HepG2 (cell line): ENCODE data around the gene ZNF490. TPM values are rescaled to one million over a fixed set of nuclear protein-coding genes. Genes with fewer than 3 reads are reported as not detected.

Source experiments
- ATAC-seq: fragments of 200-7000 bp; cut with Tn5 transposase; 3 replicates; pipeline ENCODE4 v1.9.1; 2020; ENCODE audit warnings: mild to moderate bottlenecking, moderate library complexity
- BruUV-seq: library from RNA; stranded (reverse); fragments of 400-500 nt; replicated peaks from 2 replicates; lab custom pipeline; 2021; lab: Mats Ljungman, UMichigan
- CTCF ChIA-PET: fragments of 300-600 bp; formaldehyde crosslinking; extraction: SDS; loops from one replicate; lab custom pipeline; 2021; ENCODE audit warnings: low total read pairs, inconsistent platforms, low intra/inter-chr PET ratio; lab: Yijun Ruan, JAX
- POLR2A ChIA-PET: fragments of 350-600 bp; sonication (Branson Sonifier 250); formaldehyde crosslinking; loops from one replicate; lab custom pipeline; 2020; ENCODE audit warnings: antibody characterized with exemption, inconsistent platforms; lab: Yijun Ruan, JAX
- DNase-seq: peaks from one replicate; pipeline ENCODE4 v3.0.0-alpha.2; 2015; ENCODE audit warnings: low spot score
- FAIRE-seq: peaks from 3 replicates; lab custom pipeline; 2011; peaks lifted over from hg19 to GRCh38; lab: Jason Lieb, UNC
- H2AFZ ChIP-seq: one replicate; pipeline ENCODE4 v1.6.1; 2011; ENCODE audit warnings: low read length, inconsistent platforms
- H3K27ac ChIP-seq: fragments of 300-600 bp; 3 replicates; pipeline ENCODE4 v1.8.0; 2011; ENCODE audit warnings: mixed run types, mild to moderate bottlenecking, mixed read lengths, low read length, inconsistent platforms; ENCODE audit not compliant: insufficient read depth; ENCODE audit errors: extremely low read length
- H3K27me3 ChIP-seq, 2 experiments: fragments of 200-600 bp in 1 of 2; 2 replicates in 1 of 2; 3 replicates in 1 of 2; pipeline versions ENCODE4 v1.6.0 to v1.8.0; 2011; ENCODE audit warnings: low read length in 2 of 2, mild to moderate bottlenecking in 2 of 2, moderate library complexity in 2 of 2, inconsistent platforms in 1 of 2; ENCODE audit not compliant: insufficient read depth in 2 of 2, control insufficient read depth in 1 of 2
- H3K36me3 ChIP-seq, 2 experiments: fragments of 200-600 bp in 1 of 2; replicated peaks in 1 of 2; 2 replicates in 1 of 2; 3 replicates in 1 of 2; pipeline versions ENCODE4 v1.5.1 to v1.8.0; 2011; ENCODE audit warnings: low read length in 2 of 2, inconsistent platforms in 1 of 2; ENCODE audit not compliant: insufficient read depth in 2 of 2, control insufficient read depth in 1 of 2
- H3K4me1 ChIP-seq: 2 replicates; pipeline ENCODE4 v1.5.1; 2012; ENCODE audit warnings: low read length, inconsistent platforms; ENCODE audit not compliant: insufficient read depth
- H3K4me2 ChIP-seq: 2 replicates; pipeline ENCODE4 v1.6.0; 2011; ENCODE audit warnings: low read depth, low read length, inconsistent platforms
- H3K4me3 ChIP-seq, 3 experiments: fragments of 200-600 bp in 1 of 3; sonication (generic), shearing (Covaris generic) in 1 of 3; replicated peaks in 1 of 3; 2 replicates each; pipeline ENCODE4 v1.5.1; 2011 to 2016; ENCODE audit warnings: low read length in 3 of 3, inconsistent platforms in 2 of 3, low read depth in 2 of 3, mild to moderate bottlenecking in 2 of 3, control low read depth in 1 of 3, mixed read lengths in 1 of 3; ENCODE audit not compliant: insufficient read depth in 1 of 3
- H3K79me2 ChIP-seq: one replicate; pipeline ENCODE4 v1.6.1; 2011; ENCODE audit warnings: low read length, inconsistent platforms; ENCODE audit not compliant: insufficient read depth
- H3K9ac ChIP-seq: 2 replicates; pipeline ENCODE4 v1.6.0; 2011; ENCODE audit warnings: mild to moderate bottlenecking, low read depth, low read length, inconsistent platforms; ENCODE audit not compliant: insufficient read depth
- H3K9me3 ChIP-seq: 2 replicates; pipeline ENCODE4 v1.5.1; 2012; ENCODE audit warnings: mild to moderate bottlenecking, low read length
- H4K20me1 ChIP-seq: 2 replicates; pipeline ENCODE4 v1.6.0; 2011; ENCODE audit warnings: inconsistent platforms, mild to moderate bottlenecking, low read length, moderate library complexity; ENCODE audit not compliant: insufficient read depth
- ARID2 ChIP-seq: sonication (generic); formaldehyde crosslinking; IDR thresholded peaks from 2 replicates; pipeline ENCODE4 v1.8.1; 2022; ENCODE audit warnings: mild to moderate bottlenecking, missing genetic modification reagents, borderline replicate concordance
- DNMT1 ChIP-seq: sonication (generic); formaldehyde crosslinking; IDR thresholded peaks from 2 replicates; pipeline ENCODE4 v1.5.1; 2020; ENCODE audit warnings: mild to moderate bottlenecking, missing genetic modification reagents
- EED ChIP-seq: sonication (generic); formaldehyde crosslinking; IDR thresholded peaks from 2 replicates; pipeline ENCODE4 v1.5.0; 2020; ENCODE audit warnings: mild to moderate bottlenecking, missing genetic modification reagents
- KLF11 ChIP-seq: IDR thresholded peaks from 2 replicates; pipeline ENCODE4 v1.6.1; 2016; ENCODE audit warnings: missing compliant biosample characterization
- MED1 ChIP-seq: sonication (generic); formaldehyde crosslinking; IDR thresholded peaks from 2 replicates; pipeline ENCODE4 v1.4.0; 2020; ENCODE audit warnings: missing genetic modification reagents
- MYNN ChIP-seq: sonication (generic); formaldehyde crosslinking; IDR thresholded peaks from 2 replicates; pipeline ENCODE4 v1.4.0; 2020; ENCODE audit warnings: mild to moderate bottlenecking, low read depth, missing genetic modification reagents
- RCOR2 ChIP-seq: IDR thresholded peaks from 2 replicates; pipeline ENCODE4 v1.6.1; 2016; ENCODE audit warnings: missing biosample characterization, missing genetic modification reagents
- REXO4 ChIP-seq: sonication (generic); formaldehyde crosslinking; IDR thresholded peaks from 2 replicates; pipeline ENCODE4 v1.8.0; 2022; ENCODE audit warnings: missing genetic modification reagents, mild to moderate bottlenecking, borderline replicate concordance
- SRY ChIP-seq: sonication (generic); formaldehyde crosslinking; IDR thresholded peaks from 2 replicates; pipeline ENCODE4 v1.8.0; 2022; ENCODE audit warnings: mild to moderate bottlenecking, missing genetic modification reagents
- SUZ12 ChIP-seq: fragments of 150-350 bp; IDR thresholded peaks from 2 replicates; pipeline ENCODE4 v1.6.1; 2014; ENCODE audit warnings: low read depth, low read length
- XBP1 ChIP-seq: sonication (generic); formaldehyde crosslinking; IDR thresholded peaks from 2 replicates; pipeline ENCODE4 v1.5.0; 2020; ENCODE audit warnings: missing genetic modification reagents
- YY1 ChIP-seq: IDR thresholded peaks from 2 replicates; pipeline ENCODE4 v1.6.1; 2011; ENCODE audit warnings: low read length, low read depth, moderate library complexity, mild to moderate bottlenecking; ENCODE audit not compliant: insufficient read depth, insufficient replicate concordance
- ZFAT ChIP-seq: sonication (generic); formaldehyde crosslinking; conservative IDR thresholded peaks from 2 replicates; pipeline ENCODE4 v1.8.1; 2023; ENCODE audit warnings: missing genetic modification reagents, inconsistent platforms
- ZFP36L1 ChIP-seq: sonication (generic); formaldehyde crosslinking; IDR thresholded peaks from 2 replicates; pipeline ENCODE4 v1.8.0; 2022; ENCODE audit warnings: mild to moderate bottlenecking, missing genetic modification reagents, moderate library complexity
- ZNF10 ChIP-seq: sonication (generic); formaldehyde crosslinking; IDR thresholded peaks from 2 replicates; pipeline ENCODE4 v1.4.0; 2020; ENCODE audit warnings: mild to moderate bottlenecking, low read depth, missing genetic modification reagents, borderline replicate concordance
- ZNF3 ChIP-seq: IDR thresholded peaks from 2 replicates; pipeline ENCODE4 v1.7.0; 2017; ENCODE audit warnings: inconsistent platforms
- ZNF383 ChIP-seq: sonication (generic); formaldehyde crosslinking; IDR thresholded peaks from 2 replicates; pipeline ENCODE4 v1.4.0; 2020; ENCODE audit warnings: missing genetic modification reagents, mild to moderate bottlenecking, borderline replicate concordance
- WGBS: methylation state at CpG from one replicate; pipeline ENCODE4 v1.1.6; 2017; ENCODE audit warnings: low lambda C conversion rate; 5-methylcytosine and 5-hydroxymethylcytosine counted together
- in situ Hi-C: cut with HindIII; loops from 2 replicates; pipeline ENCODE4 v1.10.0; 2017; ENCODE audit warnings: low pct_unique_long_range_greater_than_20kb; ENCODE audit not compliant: extremely low pct_ligation_motif_present
- intact Hi-C: fragments of 100-400 bp; cut with micrococcal nuclease; formaldehyde crosslinking; loops from one replicate; pipeline ENCODE4 v1.10.0; 2022; ENCODE audit not compliant: unreplicated experiment
- polyA plus RNA-seq, 8 experiments: library from polyadenylated mRNA; depleted of rRNA in 3 of 8; stranded (reverse) in 7 of 8; unstranded in 1 of 8; fragments of >200 nt; fragmentation: Illumina TruSeq in 4 of 8; extraction: Trizol in 4 of 8; gene quantifications; 2 replicates each; pipeline versions ENCODE4 v1.2.1 to v1.2.3, GENCODE V29; 2011 to 2016; ENCODE audit warnings: low read depth in 4 of 8, missing spikeins in 1 of 8, mixed read lengths in 1 of 8; ENCODE audit not compliant: insufficient read depth in 1 of 8
- total RNA-seq, 5 experiments: library from RNA; depleted of rRNA; stranded (reverse); fragments of >200 nt; fragmentation: Illumina TruSeq; extraction: Trizol; gene quantifications; 2 replicates each; pipeline ENCODE4 v1.2.3, GENCODE V29; 2016; ENCODE audit warnings: low read depth in 1 of 5
- TF ChIP-seq, protein P1 (sequence below): sonication (generic); formaldehyde crosslinking; IDR thresholded peaks from 2 replicates; pipeline ENCODE4 v1.9.0; 2021; ENCODE audit warnings: missing genetic modification reagents, borderline replicate concordance

The ZNF490 gene
- total and polyA plus RNA-seq, 2 of the 13 experiments (the other 11 are each of a cell fraction or from before 2014, with no cell fraction given): 1.3 to 2.9 TPM

DNA sequence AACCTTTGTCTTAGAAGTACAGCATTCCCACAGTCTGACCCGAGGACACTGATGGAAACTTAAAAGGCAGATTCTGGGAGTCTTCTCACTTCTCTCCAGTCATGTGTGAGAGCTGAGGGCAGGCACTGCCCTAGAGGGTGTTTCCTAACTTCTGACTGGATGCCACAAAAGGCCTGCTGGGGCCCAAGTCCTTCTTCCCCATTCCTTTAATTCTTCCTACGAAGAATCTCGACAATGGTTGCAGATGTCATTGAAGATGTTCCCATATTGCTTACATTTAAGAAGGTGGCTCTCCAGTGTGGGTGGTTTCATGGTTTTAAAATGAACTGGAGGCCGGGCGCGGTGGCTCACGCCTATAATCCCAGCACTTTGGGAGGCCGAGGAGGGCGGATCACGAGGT lies 32.0 kb downstream of the ZNF490 start:
- Histone ChIP-seq H3K36me3 (peaks cover 4 to 29% of the 10 kb centered on the region in 2 experiments; a peak in 4 of 5 replicates), H4K20me1 (no peaks in the 10 kb centered on the region), H3K4me1 (peaks cover 31% of the 10 kb centered on the region), H3K27me3 (no peaks in the 10 kb centered on the region), H3K9me3 (no peaks in the 10 kb centered on the region), H2AFZ (no peak overlapping the region), H3K9ac (no peak overlapping the region), H3K27ac (no peak overlapping the region), H3K4me3 (no peak overlapping the region), H3K4me2 (no peak overlapping the region), H3K79me2 (no peaks in the 10 kb centered on the region)
- WGBS: 99% methylated on average over 10 of the region's 10 CpGs
- BruUV-seq: no TSS peak
- DNase-seq (no peak), FAIRE-seq (no peak), ATAC-seq (no peak)
- in situ Hi-C loops (no loop called here), intact Hi-C loops (no loop called here)
- CTCF ChIA-PET: no interaction called here
- TF ChIP-seq ZFP36L1 (CRISPR knock-in tag) (no peak), ZNF3 (CRISPR knock-in tag) (no peak), RCOR2 (CRISPR knock-in tag) (no peak), ZNF10 (CRISPR knock-in tag) (no peak), MED1 (CRISPR knock-in tag) (no peak), MYNN (CRISPR knock-in tag) (no peak), KLF11 (CRISPR knock-in tag) (no peak), EED (CRISPR knock-in tag) (no peak), SRY (CRISPR knock-in tag) (no peak), REXO4 (no peak), ARID2 (CRISPR knock-in tag) (no peak), DNMT1 (CRISPR knock-in tag) (no peak), SUZ12 (no peak), YY1 (no peak), XBP1 (CRISPR knock-in tag) (no peak), ZFAT (CRISPR knock-in tag) (no peak), ZNF383 (no peak)
- TF ChIP-seq, protein P1, sequence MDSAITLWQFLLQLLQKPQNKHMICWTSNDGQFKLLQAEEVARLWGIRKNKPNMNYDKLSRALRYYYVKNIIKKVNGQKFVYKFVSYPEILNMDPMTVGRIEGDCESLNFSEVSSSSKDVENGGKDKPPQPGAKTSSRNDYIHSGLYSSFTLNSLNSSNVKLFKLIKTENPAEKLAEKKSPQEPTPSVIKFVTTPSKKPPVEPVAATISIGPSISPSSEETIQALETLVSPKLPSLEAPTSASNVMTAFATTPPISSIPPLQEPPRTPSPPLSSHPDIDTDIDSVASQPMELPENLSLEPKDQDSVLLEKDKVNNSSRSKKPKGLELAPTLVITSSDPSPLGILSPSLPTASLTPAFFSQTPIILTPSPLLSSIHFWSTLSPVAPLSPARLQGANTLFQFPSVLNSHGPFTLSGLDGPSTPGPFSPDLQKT (CRISPR knock-in tag): no peak
- POLR2A ChIA-PET: no interaction called here
